ENCODE results near the gene COL4A5. TPM values are rescaled to one million over a fixed set of nuclear protein-coding genes. Genes with fewer than 3 reads are reported as not detected.
"Not testable (repeated sequence)": the region's sequence is repeated elsewhere in the genome, so short reads cannot be mapped to it uniquely, and the experiment has no call there.

The COL4A5 gene
- total RNA-seq (2014; rRNA removed; shearing (Covaris generic)), result 0.24 and 3.7 TPM in 2 replicates

DNA sequence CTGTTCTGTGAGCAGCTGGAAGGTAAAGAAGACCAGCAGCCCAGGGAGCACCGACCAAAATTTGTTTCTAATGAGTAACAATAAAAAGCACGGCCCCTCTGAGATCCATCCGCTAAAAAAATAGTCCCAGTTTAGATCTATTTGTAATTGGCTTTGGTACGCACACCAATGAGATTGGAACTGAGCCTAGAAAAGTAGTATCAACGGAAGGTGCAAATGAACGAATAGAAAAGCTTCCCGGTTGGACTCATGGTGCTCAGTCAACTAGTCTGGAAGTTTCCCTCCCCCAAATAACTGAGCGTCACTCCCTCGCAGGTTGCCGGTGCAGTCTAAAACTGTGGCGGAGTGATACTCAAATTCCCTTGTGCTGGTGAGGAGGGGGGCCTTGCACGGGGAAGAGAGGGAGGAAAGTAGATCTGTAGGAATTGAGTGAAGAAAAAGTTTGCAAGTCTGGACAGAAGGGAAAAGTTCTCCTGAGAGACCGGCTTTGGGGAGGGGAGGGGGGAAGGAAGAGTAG is at the start of gene COL4A5:
Gene COL4A5, plus strand, starts transcription at position 413 of the 517 bp plus-strand sequence. CDS start 288 bp downstream, outside the sequence.
- in situ Hi-C loops (cut with HindIII; ENCODE audit: low sequenced_read_pairs), result no loop called here
- peak; percentile 1 for DNase-seq (ENCODE audit: low spot score)

- in situ Hi-C loops (cut with HindIII; ENCODE audit: low sequenced_read_pairs); DNase-seq (ENCODE audit: low spot score): not testable (repeated sequence)
Measured at GRCh38 chrX:108390976-108391717, 48.5 kb upstream of the COL4A5 start.

DNA sequence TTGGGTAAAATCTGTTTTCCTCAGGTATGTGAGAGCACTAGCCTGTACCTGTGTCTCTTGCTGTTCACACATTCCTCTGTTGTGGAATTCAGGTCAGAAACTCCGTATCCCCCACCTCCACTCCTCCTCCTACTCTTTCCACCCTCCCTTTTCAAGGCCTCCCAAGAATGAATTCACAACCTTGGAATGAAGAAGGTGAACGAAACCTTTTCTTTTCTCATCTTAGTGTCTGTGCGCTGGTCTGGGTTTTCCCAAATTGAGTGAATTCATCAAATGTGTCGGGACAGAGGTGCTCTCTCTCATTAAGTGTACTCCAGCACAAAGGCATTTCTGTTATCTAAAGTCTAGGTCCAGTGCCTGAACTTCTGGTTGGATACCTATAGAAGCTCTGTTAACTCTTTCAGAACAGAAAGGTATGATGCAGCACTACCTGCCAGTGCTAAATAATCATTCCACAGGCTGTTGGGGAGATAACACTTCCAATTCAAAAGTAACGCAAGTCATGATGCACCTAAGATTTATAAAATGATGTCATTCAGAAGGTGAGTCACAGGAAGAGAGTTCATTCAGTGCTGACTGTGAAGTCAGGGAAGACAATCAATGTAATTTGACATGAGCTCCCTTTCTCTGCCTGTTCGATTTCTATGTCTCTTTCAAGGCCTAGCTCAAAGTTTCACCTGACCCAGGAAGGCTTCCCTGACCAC is 43.3 kb upstream of the COL4A5 start:
- no peak for DNase-seq (ENCODE audit: low spot score)
- in situ Hi-C loops (cut with HindIII; ENCODE audit: low sequenced_read_pairs), result no loop called here

DNA sequence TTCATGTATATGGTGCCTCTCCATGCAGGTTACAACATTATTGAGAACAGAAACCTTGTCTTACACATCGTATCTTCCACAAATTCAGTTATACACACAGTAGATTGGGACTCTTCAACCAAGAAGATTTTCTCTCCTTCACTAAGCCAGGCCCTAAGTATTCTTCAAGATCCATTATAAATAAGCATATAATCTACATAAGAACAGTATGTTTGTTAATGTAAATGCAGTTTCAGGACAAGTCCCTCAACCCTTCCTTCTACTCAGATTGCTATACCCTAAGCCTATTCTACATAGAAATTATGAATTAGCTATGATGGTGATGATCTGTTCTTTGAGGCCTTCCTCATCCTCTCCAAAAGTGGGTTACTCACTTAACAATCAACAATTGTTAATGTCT is 42.7 kb upstream of the COL4A5 start:
- in situ Hi-C loops (cut with HindIII; ENCODE audit: low sequenced_read_pairs), result no loop called here

DNA sequence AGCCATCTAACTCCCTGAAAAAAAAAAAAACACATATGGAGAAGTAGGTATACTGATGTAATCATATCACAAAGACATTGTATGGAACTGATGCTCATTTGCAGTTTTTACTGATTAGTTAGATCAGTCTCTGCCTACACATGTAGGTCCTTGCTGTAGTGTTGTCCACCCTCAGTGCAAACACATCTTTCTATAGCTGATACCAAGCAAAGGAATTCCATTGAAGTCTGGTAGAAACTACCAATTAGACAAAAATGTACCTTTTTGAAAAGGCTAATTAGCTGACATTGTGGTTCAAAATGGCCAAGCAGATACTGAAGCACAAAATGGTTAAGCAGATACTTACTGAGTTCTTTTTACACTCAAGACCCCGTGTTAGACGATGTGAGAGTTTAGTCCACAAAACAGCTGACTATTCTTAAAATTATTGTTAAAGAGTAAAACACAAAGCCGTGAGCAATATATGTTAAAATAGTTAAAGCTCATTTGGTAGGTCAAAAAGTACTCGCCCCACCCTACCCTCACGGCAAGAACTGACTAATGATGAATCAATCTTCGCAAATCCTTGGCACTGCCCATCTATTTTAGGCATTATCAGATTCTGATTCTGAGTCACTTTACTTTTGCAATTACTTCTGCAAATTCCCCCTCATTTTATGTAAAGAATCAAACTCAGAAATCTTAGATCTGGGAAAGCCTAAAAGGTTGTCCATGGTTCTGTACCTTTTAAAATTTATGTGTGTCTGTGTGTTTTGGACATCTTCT is 41.8 kb upstream of the COL4A5 start:
- in situ Hi-C loops (cut with HindIII; ENCODE audit: low sequenced_read_pairs), result no loop called here

More for the DNA sequence above, 42.7 kb upstream of the COL4A5 start:
- no peak for DNase-seq (ENCODE audit: low spot score)

DNA sequence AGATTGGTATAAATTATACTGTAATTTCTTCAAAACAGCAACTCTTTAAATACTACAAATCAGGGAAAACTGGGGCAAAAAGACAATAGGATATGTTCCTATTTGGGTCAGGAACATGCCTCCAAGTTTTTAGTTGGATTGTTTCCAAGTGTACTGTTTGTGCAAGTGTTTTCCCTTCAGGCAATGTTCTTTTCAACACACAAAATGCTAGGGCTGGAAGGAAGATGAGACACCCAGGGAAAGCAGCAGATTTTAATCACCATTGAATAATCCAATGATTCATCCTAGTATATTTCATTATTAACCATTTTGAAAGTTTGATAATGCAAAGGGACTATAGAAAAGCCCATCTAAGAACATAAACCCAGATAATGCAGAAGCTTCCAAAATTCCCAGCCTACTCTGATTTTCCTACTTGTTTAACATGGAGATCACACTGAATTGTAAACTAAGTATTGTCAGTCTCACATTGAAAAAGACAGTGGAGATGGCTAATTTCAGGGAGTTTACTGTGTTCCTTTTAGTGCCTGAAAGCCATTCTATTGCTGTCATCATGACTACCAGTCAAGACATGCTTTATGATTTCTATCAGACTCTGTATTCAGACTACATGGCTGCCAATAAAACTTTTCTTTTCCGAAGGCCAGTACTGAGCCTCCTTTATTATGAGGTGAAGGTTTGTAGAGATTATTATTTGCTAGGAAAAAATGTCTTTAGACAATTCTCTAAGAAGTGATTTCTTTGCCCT is 40.0 kb upstream of the COL4A5 start:
- in situ Hi-C loops (cut with HindIII; ENCODE audit: low sequenced_read_pairs), result no loop called here
- peak; percentile 1 for DNase-seq (ENCODE audit: low spot score)

More for the DNA sequence above, 41.8 kb upstream of the COL4A5 start:
- no peak for DNase-seq (ENCODE audit: low spot score)

DNA sequence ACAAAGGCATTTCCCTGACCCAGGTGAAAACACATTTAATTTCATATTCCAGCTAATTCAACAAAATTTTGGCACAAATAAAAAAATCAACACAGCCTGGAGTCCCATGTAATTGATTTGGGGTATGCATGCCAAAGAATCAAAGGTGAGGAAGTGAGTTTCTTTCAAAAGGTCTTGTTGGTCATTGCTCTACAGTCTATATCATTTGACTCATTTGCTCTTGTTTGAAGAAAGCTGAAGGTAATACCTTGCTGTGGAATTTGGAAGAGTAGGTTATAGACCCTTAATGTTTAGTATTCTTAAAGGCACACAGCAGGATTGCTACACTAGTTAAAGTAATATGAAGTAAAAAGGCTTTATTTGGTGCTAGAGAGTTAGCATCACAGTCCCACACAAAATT is 26.9 kb upstream of the COL4A5 start:
- no peak for DNase-seq (ENCODE audit: low spot score)
- in situ Hi-C loops (cut with HindIII; ENCODE audit: low sequenced_read_pairs), result no loop called here

- DNase-seq (ENCODE audit: low spot score), result no peak
- in situ Hi-C loops (cut with HindIII; ENCODE audit: low sequenced_read_pairs), result no loop called here
Measured at GRCh38 chrX:108415146-108415545, 24.5 kb upstream of the COL4A5 start.

DNA sequence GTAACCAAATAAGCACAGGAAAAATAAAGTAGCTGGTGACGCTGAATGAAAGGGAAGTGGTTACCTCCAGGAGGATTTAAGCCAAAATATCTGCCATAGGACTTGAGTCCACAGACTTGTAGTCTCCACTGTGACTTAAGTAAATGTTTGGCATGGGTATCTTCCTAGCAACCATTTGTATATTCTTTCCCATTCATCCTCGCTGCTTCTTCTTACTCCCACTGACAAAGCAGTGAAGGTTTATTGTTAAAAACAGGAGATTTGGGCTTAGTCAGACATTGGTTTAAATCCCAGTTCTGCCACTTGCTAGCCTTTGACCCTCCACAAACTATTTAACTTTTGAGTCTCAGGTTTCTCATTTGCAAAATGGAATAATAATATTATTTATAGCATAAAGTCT is 23.7 kb upstream of the COL4A5 start:
- in situ Hi-C loops (cut with HindIII; ENCODE audit: low sequenced_read_pairs), result no loop called here
- DNase-seq (ENCODE audit: low spot score), result no peak

GRCh38 chrX:108417257-108417656 is 22.4 kb upstream of the COL4A5 start:
- DNase-seq (ENCODE audit: low spot score), result no peak
- in situ Hi-C loops (cut with HindIII; ENCODE audit: low sequenced_read_pairs), result no loop called here

DNA sequence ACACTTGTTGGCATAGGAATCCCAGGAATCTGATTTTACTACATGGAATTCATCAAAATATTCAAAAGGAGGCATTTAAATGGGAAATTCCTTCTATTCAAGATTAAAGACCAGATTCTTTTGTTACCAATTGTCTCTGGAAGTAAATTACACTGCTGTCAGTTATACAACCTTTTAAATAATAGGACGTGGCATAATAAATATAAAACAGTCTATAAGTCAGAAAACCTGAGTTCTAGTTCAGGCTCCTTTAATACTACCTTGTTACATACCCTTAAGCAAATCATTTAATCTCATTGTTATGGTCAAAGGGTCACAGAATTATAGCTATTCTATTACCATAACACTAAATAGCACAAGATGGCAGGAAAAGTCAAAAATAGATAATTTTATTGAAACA is 20.2 kb upstream of the COL4A5 start:
- no peak for DNase-seq (ENCODE audit: low spot score)
- in situ Hi-C loops (cut with HindIII; ENCODE audit: low sequenced_read_pairs), result no loop called here

DNA sequence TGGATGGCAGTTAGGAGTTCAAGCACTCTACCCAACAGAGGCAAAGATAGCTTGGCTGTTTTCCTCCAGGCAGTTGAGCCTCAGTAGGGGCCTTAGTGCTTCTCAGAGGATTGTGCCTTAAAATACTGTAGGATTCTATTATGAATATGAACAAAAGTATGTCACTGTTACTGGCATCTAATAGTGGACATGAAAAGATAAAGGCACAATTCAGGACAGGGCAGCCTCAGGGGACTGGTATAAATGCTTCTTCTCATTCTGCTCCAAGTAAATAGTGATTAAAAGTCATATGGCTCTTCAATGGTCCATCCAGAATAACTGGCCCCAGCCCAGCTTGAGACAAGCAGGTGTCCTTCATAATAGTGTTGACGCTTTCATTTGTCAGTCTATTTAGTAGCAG is 19.2 kb upstream of the COL4A5 start:
- no peak for DNase-seq (ENCODE audit: low spot score)
- in situ Hi-C loops (cut with HindIII; ENCODE audit: low sequenced_read_pairs), result no loop called here

DNA sequence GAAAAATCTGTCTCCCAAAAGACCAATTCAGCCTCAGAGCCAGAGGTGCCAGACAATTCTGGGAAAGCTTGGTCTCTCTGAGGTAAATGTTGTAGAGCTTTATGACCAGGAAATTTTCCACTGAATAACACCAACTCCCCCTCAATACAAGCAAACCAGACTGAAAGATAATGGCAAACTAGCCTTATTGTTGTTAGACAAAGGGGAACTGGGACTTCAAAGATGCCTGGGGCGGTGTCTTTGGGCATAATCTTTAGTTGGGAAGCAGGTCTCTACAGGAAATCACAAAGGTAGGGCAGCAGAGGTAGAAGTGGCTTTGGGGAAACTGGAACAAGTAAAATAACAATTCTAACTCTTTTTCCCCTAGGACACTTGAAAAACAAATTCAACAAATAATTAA is 13.4 kb upstream of the COL4A5 start:
- DNase-seq (ENCODE audit: low spot score), result no peak
- in situ Hi-C loops (cut with HindIII; ENCODE audit: low sequenced_read_pairs), result no loop called here

GRCh38 chrX:108435261-108435660 is 4.4 kb upstream of the COL4A5 start:
- no peak for DNase-seq (ENCODE audit: low spot score)
- in situ Hi-C loops (cut with HindIII; ENCODE audit: low sequenced_read_pairs), result no loop called here

DNA sequence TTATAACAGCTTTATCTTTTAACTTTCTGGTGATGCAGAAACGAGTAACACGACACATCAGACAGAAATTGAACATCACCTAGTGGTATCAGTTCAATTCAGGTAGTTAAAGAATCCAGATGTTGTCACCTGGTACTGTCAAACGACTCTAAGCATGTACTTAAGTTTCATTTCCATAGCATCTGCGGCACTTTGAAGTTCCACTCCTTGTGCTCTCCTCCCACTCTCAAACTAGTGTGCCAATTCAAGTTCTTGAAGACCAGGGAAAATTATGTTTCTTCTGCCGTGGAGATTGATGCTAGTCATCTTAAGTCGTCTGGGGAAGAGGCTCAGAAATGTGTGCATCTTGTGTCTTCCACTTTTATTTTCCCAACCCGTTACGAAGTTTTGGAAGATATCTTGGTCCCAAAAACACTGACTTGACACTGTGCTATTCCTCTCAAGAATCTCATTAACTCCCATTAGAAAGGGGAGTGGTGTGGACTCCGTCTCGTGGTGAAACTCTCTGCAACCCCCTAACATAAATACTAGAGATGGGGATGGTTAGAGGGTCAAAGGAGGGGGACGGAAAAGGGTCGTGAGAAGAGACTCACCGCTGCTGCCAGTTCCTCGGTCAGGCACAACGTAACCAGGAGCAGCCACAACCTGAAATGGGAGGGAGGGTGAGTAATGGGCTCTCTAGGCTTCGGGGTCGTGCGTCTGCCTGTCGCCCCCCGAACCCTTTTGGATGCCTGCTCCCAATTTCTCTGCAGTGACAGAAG is 2.1 kb upstream of the COL4A5 start:
- in situ Hi-C loops (cut with HindIII; ENCODE audit: low sequenced_read_pairs), result no loop called here
- no peak for DNase-seq (ENCODE audit: low spot score)

- no peak for DNase-seq (ENCODE audit: low spot score)
- in situ Hi-C loops (cut with HindIII; ENCODE audit: low sequenced_read_pairs), result no loop called here
Measured at GRCh38 chrX:108438110-108438623, 1.5 kb upstream of the COL4A5 start, which contains the start of gene COL4A6. COL4A6 (minus strand) TSS chrX:108438422; CDS start chrX:108438196, 226 bp downstream.

DNA sequence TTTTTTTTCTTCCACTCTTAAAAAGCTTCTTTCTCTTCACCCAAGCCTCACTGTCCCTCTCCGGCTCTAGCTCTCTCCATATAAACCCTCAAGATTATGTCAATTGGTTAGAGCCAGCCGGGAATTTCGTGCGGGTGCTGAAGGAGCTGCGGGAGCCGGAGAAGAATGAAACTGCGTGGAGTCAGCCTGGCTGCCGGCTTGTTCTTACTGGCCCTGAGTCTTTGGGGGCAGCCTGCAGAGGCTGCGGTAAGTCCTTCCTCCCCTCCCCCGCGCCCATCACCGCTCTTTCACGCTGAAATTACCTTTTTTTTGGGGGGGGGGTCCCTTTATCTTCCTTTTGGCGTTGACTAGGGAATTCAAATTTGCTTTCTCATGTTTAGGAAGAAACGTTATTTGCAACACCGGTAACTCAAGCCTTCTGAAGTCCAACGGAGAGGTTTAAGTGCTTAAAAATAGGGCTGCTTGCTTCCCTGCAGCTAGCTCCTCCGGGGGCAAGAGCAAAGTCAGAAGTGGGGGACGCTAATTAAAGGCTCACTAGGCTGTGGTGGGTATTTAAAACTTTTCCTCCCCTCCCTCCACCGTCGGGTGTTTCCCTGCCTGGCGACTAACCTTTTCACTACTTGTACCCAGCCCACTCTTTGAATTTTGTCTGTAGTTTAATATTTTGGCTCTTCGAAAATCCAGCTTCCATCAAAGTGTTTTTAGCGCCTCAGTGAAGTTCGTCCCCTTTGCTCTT is 491 bp downstream of the COL4A5 start:
- in situ Hi-C loops (cut with HindIII; ENCODE audit: low sequenced_read_pairs), result no loop called here
- DNase-seq (ENCODE audit: low spot score), result no peak
